COLO668 (cell line): ENCODE measurements around the gene PPP1R16B.
"Not testable (repeated sequence)": the region's sequence is repeated elsewhere in the genome, so short reads cannot be mapped to it uniquely, and the experiment has no call there.

Source experiments
- DNase-seq: peaks from one replicate; lab custom pipeline; 2025; ENCODE audit not compliant: unreplicated experiment; lab: John Stamatoyannopoulos, UW

Gene PPP1R16B

DNA sequence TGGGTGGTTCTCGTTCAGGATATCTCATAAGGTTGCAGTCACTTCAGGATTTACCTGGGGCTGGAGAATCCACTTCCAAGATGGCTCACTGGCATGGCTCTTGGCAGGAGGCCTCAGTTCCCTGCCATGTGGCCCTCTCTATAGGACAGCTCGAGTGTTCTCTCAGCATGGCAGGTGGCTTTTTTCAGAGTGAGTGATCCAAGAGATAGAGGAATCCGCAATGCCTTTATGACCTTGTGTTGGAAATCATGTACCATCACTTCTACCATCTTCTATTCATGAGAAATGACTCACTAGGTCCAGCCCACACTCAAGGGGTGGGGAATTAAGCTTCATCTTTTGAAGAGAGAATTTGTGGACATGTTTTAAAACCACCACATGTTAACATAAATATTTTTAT is 37.8 kb downstream of the PPP1R16B start:
- no peak for DNase-seq

- no peak for DNase-seq
Observed at GRCh38 chr20:38844963-38845362, 39.5 kb downstream of the PPP1R16B start.

- no peak for DNase-seq
Observed at GRCh38 chr20:38847840-38848239, 42.3 kb downstream of the PPP1R16B start.

- no peak for DNase-seq
Observed at GRCh38 chr20:38853759-38854158, 48.3 kb downstream of the PPP1R16B start.

DNA sequence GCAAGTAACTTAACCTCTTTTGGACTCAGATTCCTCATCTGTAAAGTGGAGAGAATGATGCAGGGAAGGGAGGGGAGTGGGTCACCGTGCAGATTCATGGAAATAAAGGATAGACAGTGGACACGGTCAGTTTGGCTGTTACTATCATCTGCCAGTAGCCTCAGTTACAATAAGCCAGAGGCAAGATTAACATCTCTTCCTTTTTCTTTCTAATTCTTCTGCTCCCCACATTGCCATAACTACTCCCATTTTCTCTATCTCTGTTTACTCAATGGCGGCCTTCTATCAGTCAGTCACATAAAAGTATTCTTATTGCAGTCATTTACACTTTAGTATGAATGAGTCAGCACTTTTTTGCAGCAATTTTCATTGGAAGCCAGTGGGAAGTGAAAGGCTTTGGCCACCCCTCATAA is 49.2 kb downstream of the PPP1R16B start:
- DNase-seq: no peak

GRCh38 chr20:38855356-38855755 is 49.9 kb downstream of the PPP1R16B start:
- no peak for DNase-seq

- no peak for DNase-seq
Observed at GRCh38 chr20:38856570-38856969, 51.1 kb downstream of the PPP1R16B start.

- no peak for DNase-seq
Observed at GRCh38 chr20:38857703-38858102, 52.2 kb downstream of the PPP1R16B start.

GRCh38 chr20:38859070-38859690 is 53.7 kb downstream of the PPP1R16B start:
- no peak for DNase-seq

DNA sequence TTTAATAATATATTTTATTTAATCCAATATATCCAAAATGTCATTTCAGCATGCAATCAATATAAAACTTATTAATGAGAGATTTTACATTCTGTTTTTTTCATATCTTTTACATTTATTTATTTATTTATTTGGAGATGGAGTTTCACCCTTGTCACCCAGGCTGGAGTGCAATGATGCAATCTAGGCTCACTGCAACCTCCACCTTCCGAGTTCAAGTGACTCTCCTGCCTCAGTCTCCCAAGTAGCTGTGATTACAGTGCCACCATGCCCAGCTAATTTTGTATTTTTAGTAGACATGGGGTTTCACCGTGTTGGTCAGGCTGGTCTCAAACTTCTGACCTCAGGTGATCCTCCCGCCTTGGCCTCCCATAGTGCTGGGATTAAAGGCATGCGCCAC is 54.4 kb downstream of the PPP1R16B start:
- DNase-seq: not testable (repeated sequence)

DNA sequence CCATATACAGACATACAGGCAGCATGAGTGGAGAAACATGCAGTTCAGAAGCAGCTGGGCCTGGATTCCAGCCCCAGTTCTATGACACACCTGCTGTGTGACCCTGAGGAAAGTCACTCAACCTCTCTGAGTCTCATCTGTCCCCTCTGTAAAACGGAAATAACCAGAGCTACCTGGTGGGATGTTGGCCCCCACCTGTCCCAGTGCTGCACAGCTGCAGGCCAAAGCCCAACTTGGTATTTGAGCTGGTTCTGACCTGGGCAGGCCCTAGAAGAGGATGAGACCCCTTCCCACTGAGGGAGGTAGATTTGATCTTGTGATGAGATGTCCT is 55.5 kb downstream of the PPP1R16B start:
- no peak for DNase-seq

DNA sequence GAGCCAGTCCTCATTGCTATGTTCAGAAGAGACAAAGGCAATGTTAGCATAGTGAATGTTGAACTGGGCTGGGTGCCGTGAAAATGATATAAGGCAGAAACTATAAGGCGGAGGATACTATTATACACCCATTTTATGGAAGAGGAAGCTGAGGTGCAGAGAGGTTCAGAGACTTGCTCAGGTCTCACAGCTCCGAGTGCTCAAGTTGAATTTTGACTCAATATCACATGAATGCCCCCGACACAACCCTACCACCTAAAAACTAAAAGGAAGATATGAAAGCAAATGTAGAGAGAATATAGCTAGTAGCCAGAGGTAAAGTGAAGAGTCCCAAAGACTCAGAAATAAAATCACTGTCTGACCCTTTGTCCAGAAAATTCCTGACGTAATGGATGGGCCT is 56.7 kb downstream of the PPP1R16B start:
- DNase-seq: no peak

- no peak for DNase-seq
Observed at GRCh38 chr20:38863024-38863851, 57.7 kb downstream of the PPP1R16B start.

DNA sequence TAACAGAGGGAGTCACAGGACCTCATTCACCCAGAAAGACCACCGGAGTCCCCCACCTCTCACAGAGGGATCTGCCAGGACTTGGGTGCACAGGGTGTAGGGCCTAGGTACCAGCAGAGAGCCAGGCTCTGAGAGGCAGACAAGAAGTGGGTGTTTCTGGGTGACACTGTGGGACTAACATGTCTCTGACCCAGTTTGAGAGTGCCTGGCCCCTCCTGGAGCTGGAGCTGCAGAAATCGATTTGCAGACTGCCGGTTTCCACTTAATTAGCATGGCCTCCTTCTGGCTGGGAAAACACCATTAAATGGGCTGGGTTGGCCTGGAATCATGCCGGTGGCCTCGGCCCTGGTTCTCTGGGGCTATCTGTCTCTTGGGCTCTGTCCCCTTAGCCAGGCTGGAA is 59.2 kb downstream of the PPP1R16B start:
- no peak for DNase-seq

GRCh38 chr20:38866265-38867061 is 61.0 kb downstream of the PPP1R16B start:
- DNase-seq: no peak

GRCh38 chr20:38867062-38867359 is 61.5 kb downstream of the PPP1R16B start:
- DNase-seq: no peak

DNA sequence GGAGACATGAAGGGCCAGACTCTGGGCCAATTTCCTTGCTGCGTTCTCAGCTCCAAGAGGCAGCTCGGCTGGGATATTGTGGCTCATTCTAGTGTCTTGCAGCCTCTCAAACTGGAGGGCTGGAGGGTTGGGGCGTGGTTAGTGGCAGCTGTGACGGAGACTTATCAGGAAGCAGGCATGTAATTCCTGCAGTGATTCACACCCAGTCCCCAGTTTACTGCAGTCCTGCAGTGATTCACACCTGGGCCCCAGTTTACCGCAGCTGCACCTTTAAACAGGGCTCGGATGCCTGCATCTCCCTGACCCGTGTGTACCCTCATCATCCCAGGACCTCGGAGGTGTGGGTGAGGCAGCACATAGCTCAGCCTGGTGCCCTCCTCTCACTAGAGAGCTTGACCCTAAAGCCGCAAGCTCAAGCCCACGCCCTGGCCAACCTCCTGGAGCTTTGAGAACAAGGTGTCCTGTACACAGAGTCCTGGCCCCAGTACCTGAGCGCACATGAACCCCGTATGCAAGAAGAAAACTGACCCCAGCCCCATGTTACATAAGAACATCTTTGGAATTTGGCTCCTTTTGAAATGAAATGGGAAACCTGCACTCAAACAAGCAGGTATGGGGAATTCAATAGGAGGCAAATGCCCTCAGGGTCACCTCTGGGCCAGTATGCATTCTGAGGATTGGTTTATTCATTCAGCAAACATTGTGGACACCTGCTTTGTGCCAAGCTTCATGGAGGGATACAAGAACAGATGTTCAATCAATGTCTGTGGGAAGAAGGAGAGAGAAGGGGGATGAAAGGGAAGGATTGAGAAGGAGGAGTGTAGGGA is 65.4 kb downstream of the PPP1R16B start:
- peak; percentile 47 for DNase-seq

- no peak for DNase-seq
Observed at GRCh38 chr20:38871560-38871953, 66.1 kb downstream of the PPP1R16B start.

GRCh38 chr20:38872036-38872435 is 66.5 kb downstream of the PPP1R16B start:
- DNase-seq: no peak

DNA sequence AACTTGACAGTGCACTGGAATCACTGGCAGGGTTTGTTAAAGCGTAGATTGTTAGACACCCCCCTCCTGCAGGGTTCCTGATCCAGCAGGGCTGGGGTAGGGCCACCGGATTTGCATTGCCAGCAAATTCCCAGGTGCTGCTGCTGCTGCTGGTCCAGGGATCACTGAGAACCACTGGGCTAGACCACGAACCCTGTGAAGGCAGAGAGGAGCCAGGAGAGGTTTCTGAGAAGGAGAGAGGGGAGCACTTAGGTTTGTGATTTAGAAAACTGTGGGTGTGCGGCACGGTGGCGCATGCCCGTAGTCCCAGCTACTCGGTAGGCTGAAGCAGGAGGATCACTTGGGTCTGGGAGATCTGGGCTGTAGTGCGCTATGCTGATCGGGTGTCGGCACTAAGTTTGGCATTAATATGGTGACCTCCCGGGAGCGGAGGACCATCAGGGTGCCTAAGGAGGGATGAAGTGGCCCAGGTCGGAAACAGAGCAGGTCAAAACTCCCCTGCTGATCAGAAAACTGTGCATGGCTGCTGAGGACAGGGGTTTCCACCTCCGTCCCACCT is 67.1 kb downstream of the PPP1R16B start:
- no peak for DNase-seq

DNA sequence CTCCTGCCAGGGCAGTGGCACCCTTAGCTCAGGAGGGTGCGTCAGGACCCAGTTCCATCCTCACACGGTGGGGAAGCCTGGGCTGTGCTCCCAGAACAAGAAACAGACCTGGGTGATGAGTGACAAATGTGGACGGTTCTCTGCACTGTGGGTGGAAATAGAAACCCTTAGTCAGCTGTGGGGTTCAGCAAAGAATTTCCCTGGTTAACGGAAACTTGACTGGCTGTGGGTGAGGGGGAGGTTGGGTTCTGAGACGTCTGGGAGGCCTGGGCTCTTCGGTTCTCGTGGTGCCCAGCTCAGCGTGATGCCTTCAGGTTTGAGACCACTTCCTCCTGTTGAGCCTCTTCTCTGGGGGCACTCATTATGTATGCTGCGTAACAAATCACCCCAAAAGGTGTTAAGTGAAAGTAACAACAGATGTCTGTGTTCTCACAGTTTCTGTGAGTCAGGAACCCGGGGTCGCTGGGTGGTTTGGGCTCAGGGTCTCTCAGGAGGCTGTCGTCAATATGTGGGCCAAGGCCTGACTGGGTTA is 67.6 kb downstream of the PPP1R16B start:
- no peak for DNase-seq
